Cortex of kidney (tissue), 1 donor: ENCODE data around the gene VKORC1L1.
"Not testable (repeated sequence)": the region's sequence is repeated elsewhere in the genome, so short reads cannot be mapped to it uniquely, and the experiment has no call there.

Source experiments
- DNase-seq: peaks from one replicate; lab custom pipeline; 2025; lab: John Stamatoyannopoulos, UW

The VKORC1L1 gene

DNA sequence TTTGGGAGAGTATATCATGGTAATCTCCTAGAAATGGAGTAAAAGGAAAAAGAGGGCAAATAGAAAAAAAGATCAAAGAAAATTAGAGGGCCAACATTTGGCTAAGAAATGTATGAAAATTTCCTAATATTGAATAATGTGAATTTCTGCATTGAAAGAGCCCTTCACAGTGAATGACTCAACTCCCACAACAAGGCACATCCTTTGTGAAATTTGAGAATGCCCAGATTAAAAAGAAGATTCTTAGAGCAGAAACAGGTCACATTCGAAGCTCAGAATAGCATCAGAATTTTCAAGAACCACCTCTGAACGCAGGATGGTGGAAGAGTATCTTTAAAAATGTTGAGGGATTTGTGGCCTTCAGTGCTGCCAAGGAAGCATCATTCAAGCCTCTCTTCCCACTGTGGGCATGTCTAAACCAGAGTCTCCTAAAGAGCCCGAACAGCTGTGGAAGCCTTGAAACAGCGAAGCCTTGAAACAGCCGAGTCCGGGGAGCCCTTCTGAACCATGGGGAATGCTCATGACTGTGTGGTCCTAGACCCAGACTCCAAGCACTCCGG, 65.5 kb downstream of the VKORC1L1 start:
- DNase-seq: no peak

DNA sequence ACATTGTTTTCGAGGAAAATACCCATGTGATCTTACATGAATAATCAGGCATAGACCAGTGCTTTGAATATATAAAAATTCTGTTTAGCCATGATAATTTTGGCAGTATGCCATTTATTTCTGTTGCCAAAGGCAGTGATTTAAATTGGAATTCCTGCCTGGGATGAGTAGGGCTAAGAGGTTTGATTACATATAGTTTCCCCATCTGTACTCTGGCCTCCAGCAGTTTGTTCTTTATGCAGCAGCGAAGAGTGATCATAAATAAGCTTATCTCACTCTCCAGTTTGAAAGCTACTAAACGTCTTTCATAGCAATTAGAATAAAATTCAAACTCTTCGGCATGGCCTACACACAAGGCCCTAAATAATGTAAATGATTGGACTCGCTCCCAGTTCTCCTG, 72.9 kb downstream of the VKORC1L1 start:
- DNase-seq: not testable (repeated sequence)

DNA sequence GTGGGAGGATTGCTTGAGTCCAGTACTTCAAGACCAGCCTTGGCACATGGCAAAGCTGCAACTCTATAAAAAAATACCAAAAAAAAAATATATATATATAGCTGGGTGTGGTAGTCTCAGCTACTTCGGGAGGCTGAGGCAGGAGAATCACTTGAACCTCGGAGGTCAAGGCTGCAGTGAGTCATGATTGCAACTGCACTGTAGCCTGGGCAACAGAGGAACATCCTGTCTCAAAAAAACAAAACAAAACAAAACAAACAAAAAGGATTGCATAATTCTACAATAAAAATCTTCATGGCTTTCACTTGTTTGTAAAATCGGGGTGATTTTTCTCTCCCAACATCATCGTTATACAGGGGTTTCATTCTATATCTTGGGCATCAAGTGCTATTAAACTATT, 74.0 kb downstream of the VKORC1L1 start:
- no peak for DNase-seq

DNA sequence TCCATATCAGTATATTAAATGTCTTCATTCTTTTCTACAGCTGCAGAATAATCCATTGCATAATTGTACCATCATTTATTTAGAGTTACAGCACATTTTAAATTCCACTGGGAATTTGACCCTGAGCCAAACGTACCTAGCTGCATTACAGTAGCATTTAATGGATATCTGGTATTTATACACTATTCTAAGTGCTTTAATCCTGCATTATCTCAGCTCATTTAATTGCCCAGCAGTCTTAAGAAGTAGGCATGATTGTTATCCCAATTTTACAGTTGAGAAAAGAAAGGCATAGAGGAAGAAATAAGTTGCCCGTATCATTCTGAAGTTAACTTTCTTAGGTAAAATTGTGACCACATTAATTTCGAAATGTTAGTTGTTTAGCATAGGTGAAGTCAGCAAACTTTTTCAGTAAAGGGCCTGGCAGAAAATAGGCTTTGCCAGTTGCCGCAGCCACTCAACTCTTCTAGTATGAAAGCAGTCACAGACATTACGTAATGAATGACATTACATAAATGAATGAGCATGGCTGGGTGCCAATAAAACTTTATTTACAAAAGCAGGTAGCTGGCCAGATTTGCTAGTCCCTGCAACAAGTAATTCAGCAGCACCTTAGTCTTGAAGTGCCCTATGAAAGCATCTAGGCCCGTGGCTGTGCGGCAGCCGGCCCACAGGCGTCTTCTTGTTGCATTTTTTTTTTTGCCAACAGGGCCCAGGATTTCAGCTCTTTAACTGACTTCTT, 79.1 kb downstream of the VKORC1L1 start:
- no peak for DNase-seq

DNA sequence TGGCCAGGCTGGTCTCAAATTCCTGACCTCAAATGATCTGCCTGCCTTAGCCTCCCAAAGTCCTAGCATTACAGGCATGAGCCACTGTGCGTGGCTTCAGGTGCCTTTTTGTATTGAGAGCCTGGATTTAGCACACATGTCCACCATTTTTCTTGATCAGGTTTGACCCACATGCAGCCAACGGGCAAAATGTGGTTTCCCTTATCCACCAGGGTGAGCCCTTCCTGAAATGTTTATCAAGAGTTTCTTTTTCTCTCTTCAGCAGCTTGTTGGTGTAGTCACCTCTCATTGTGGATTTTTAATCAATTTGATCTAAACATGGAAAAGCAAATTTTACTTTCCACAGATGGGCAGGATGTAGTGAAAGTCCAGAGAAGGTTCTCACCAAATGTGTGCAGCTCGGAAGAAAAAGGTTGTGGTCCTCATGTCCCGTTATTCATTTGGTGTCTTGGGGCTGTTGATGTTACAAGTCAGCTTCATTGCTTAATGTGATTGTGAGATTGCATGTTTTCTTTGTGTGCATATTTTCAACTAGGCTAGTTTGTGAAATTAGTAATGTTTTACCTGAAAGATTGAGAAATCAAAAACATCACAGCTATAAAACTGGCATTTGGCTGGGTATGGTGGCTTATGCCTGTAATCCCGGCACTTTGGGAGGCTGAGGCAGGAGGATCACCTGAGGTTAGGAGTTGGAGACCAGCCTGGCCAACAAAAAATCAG, 80.3 kb downstream of the VKORC1L1 start:
- DNase-seq: no peak

DNA sequence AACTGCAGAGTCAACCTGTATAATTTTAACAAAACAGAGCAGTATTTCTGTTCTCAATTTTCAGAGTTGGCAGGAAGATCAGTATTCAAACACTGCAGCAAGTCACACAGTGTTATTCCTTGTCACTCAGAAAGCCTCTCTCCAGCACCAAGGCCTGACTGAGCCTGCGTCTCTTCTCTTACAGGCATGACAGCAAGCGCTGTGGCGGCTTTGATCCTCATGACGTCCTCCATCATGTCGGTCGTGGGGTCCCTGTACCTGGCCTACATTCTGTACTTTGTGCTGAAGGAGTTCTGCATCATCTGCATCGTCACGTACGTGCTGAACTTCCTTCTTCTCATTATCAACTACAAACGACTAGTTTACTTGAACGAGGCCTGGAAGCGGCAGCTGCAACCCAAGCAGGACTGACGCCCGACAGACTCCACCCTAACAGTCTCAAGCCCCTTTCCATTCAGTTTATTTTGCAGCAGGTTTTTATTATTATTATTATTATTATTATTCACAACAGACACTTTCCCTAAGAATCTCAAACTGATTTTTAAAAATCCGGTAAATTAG, 81.1 kb downstream of the VKORC1L1 start:
- DNase-seq: no peak

DNA sequence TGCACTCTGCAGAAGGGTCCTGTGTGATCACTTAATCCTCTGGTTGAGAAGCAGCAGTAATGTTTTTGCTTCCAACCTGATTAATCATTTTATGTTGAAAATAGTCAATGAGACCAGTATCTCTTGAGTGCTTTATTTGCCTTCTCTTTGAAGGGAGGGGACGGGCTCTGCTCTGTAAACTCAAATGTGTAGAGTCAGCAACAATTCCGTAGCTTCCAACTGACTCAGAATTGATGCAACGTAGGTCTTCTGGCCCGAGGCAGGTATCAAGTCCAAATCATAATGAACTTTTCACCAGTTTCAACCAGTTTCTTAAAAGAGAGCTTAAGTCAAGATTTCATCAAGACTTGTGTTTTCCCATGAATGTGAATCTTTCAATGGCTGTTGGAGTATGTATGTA, 82.8 kb downstream of the VKORC1L1 start:
- DNase-seq: no peak

DNA sequence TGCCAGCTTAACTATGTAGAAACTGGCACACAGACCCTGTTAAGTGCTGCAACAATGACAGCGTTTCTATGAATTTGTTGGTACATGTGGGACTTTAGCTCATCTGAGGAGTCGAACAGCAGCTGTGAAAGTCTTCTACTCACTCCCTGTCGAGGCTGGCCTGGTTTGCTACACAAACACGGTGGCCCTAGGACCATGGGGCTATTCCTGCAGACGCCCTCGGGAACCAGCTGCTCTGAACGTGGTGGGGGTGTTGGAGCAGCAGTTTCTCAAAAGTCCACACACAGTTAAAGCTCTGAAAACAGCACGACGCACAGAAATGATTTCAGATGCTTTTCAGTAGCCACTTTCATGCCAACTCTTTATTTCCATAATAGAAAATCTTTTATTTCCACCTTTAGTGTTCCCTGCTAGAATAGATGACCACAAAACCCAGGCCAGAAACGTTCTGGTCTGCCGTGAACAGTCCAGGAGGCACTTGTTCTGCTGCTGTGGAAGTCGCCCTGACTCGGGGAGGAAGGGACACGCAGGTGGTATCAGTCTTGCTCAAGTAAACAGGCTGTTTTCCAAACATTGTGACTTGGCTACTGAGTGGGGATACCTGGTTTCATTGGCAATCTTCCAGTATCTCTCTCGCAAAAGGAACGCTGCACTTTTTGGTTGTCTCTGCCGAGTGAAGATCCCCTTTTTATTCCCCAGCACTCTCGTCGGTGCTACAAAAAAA, 87.6 kb downstream of the VKORC1L1 start:
- no peak for DNase-seq

DNA sequence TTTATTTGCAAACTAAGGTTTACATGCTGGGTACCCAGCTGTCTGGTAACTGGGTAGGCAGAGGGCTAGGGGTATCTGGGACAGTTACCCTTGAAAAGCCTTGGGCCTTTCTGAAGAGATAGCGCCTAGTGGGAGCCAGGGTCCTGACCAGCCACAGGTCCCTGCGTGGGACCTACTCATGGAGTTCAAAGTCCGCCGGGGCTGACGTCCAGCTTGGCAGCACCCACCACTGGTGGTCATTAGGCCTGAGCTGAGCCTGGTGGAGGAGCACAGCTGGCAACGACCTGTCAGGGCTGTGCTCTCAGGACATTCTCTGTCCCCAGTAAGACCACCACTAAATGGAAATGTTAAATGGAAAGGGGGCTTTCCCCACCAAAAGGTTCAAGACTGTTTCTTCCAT, 89.2 kb downstream of the VKORC1L1 start:
- DNase-seq: no peak

DNA sequence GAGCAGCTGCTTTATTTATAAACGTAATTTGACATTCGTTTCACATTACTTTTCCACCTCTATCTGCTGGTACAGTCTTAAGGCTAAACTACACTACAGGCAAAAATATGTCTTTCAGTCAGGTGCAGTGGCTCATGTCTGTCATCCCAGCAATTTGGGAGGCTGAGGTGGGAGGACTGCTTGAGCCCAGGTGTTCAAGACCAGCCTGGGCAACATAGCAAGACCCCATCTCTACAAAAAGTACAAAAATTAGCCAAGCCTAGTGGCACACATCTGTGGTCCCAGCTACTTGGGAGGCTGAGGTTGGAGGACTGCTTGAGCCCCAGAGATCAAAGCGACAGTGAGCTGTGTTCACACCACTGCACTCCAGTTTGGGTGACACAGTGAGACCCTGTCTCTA, 91.8 kb downstream of the VKORC1L1 start:
- not testable (repeated sequence) for DNase-seq

DNA sequence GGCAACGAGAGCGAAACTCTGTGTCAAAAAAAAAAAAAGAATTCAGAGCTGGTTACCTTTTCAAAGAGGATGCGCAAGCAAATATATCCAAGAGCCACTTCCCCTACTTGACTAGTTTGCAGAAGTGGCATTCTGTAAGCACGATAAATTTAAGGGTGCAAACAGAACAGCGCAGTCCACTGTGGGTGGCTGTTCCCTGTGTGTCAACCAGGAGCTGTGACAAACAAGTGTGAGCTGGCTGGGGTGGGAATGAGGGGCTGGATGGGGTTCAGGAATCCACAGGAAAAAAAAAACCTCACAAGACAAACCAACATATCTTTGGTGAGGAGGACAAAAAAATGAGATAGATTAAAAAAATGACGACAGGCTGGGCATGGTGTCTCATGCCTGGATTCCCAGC, 93.3 kb downstream of the VKORC1L1 start:
- DNase-seq: no peak

DNA sequence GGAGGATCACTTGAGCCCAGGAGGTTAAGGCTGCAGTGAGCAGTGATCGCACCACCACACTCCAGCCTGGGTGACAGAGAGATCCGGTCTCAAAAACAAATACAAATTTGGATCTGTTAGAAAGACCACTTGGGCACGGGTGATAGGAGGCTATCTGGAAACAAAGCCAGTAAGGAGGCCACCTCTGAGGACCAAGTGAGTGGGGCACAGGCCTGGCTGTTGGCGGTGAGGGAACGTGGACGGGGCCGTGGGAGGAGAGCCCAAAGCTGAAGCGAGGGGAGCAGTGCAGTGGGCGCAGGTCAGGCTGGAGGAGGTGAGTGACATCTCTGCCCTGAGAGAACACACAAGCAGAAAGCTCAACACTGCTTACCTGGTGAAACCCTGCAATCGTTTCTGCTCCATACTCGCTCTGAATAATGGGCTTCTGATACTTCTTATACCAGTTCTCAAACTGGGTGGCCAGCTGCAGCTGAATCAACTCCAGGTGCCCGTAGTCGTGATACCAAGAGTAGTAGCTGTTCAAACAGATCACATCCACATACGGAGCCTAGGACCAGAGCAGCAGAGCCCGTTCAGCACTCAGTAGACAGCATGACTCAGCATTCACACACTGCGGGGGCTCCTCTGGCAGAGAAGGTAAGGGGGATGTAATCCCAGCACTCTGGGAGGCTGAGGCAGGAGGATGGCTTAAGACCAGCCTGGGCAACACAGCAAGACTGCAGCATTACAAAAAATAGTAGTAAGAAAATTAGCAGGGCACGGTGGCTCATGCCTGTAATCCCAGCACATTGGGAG, 94.7 kb downstream of the VKORC1L1 start:
- DNase-seq: no peak

DNA sequence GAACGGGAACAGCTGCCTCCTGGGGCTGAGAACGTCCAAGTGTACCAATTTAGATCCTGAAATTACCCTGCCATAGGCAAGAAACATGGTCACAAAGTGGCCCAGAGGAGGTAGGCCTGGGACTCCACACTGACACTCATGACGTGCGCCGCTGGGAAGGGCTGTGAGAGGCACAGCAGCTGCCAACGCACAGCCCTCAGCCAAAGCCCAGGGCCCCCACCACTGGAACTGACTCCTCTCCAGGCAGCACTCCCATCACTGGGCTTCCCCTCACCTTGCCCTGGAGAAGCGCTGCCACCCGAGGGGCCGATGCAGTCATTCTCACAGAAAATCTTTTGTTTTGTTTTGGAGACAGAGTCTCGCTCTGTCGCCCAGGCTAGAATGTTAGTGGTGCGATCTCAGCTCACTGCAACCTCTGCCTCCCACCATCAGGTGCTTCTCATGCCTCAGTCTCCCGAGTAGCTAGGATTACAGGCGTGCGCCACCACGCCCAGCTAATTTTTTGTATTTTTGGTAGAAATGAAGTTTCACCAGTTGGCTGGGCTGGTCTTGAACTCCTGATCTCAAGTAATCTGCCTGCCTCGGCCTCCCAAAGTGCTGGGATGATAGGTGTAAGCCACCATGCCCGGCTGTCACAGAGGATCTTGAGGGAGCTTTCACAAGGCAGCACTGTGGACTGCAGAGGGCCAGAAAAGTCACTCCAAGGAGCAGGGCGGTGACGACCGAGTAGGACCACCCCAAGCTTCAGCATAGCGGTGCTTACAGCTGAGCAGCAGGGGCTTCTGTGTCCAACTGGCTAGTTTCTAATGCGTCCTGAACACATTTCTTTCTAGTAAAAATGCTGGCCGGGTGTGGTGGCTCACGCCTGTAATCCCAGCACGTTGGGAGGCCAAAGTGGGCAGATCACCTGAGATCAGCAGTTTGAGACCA, 95.6 kb downstream of the VKORC1L1 start:
- DNase-seq: no peak

DNA sequence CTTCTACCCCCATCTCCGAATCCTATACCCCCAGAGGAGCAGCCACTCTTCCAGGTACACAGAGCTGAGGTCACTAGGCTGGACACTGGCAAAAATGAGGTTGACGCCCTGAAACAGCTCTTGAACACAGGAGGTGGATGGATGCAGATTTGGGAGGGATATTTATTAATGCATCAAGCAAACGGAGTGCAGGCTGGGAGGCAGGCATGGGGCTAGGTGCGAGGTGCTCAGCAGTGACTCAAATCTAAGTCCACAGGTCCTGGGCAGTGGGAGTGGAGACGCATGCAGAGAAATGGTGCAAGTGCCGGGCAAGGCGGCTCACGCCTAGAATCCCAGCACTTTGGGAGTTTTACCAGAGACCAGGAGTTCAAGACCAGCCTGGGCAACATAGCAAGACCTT, 98.1 kb downstream of the VKORC1L1 start:
- DNase-seq: no peak

DNA sequence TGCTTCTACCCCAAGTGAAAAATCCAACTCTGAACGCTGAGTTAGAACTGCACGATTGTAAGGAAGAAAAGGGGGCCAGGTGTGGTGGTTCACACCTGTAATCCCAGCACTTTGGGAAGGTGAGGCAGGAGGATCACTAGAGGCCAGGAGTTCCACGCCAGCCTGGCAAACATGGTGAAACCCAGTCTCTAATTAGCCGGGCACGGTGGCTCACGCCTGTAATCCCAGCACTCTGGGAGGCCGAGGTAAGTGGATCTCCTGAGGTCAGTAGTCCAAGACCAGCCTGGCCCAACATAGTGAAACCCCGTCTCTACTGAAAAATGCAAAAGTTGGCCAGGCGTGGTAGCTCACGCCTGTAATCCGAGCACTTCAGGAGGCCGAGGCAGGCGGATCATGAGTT, 100.1 kb downstream of the VKORC1L1 start:
- no peak for DNase-seq

DNA sequence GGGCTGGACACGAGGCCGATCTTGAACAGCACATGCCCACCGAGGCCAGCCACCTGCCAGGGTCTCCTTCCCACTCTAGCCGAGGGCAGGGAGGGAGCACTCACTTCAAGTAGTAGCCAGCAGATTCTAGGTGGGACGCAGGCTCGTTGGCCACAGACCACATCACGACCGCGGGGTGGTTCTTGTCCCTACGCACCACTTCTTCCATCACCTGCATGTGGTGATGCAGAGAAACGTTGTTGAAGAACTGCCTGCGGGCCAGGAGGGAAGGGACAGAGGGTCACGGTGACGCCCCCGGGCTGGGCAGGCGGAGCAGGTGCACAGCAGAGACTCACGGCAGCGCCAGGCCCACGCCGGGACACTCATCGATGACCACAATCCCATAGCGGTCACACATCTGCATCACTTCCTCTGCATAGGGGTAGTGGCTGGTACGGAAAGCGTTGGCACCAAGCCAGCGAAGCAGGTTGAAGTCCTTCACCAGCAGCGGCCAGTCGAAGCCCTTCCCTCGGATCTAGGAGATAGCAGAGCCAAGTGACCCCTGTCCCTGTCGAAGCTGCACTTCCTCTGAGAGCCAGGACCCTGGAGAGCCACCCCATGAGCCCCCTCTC, 101.4 kb downstream of the VKORC1L1 start:
- DNase-seq: no peak

DNA sequence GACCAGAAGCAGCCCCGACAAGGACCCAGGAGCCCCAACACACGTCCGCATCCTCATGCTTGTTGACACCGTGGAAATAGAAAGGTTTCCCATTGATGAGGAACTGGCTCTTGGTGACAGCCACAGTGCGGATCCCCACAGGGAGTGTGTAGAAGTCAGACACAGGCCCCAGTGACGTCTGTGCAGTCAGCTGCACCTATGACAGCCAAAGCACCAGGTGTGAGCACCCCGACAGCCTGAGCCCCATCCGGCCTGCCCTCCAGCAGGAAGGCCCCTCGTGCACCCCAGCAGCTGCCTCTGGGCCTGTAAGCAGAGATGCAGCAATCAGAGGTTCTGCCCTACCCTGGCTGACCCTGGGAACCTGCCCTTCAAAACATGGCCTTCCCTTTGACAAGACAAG, 102.0 kb downstream of the VKORC1L1 start:
- DNase-seq: no peak

DNA sequence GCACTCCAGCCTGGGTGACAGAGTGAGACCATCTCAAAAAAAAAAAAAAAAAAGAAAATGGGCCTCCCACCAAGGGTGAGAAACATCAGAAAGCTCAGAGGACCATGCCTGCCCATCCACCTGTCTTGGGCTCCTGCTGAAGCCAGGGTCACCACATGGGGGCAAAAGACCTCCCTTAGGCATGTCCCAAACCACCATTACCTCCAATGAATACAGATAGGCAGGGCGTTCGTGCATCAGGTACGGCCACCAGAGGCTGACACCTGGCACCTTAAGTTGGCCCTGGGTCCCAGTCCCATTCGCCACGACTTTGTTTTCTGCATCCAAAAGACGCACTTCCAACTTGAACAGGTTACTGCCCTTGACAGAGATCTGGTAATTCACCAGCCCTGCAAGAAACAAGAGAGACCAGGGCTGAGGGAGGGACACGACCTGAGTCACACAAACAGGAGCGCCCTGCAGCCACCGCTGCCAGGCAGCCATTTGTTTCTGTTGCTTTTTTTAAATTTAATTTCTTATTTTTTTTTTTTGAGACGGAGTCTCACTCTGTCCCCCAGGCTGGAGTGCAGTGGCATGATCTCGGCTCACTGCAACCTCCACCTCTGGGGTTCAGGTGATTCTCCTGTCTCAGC, 103.1 kb downstream of the VKORC1L1 start:
- DNase-seq: no peak

DNA sequence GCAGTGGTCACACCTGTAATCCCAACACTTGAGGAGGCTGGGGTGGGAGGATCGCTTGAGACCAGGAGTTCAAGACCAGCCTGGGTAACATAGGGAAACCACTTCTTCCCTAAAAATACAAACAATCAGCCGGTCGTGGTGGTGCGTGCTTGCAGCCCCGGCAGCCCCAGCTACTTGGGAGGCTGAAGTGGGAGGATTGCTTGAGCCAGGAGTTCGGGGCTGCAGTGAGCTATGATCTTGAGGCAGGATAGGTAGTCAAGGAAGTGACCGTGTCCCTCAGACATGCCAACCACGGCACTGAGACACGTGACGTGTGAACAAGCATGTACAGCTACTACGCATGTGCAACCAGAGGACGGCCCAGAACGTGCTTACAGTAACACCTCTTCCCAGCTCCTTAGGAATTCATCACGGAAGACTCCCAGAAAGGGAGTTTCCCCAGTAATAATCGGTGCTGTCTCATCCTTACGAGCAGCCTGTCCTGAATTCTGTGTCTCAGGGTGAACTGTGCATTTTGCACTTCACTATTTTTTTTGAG, 103.9 kb downstream of the VKORC1L1 start:
- no peak for DNase-seq
